Cardiac muscle cell (in vitro differentiated cells and primary cell): Measurements from ENCODE around the gene COL25A1. TPM values are rescaled to one million over a fixed set of nuclear protein-coding genes. Genes with fewer than 3 reads are reported as not detected.

Source experiments
- DNase-seq, 2 donors: peaks; one replicate each; pipeline versions ENCODE4 v3.0.0 to v3.0.0-alpha.2; 2010 to 2017; ENCODE audit warnings: low read depth in 1 of 2, low spot score in 1 of 2
- H3K27ac ChIP-seq: fragments of 200-600 bp; sonication (generic); 2 replicates; pipeline ENCODE4 v1.5.1; 2016
- H3K27me3 ChIP-seq: fragments of 200-600 bp; sonication (generic); 2 replicates; pipeline ENCODE4 v1.6.0; 2016; ENCODE audit warnings: control low read depth
- H3K36me3 ChIP-seq: fragments of 200-600 bp; sonication (generic); 2 replicates; pipeline ENCODE4 v1.5.1; 2016; ENCODE audit warnings: control low read depth
- H3K4me1 ChIP-seq: fragments of 200-600 bp; sonication (generic); 2 replicates; pipeline ENCODE4 v1.8.1; 2017; ENCODE audit warnings: low read depth, mild to moderate bottlenecking, mixed run types
- H3K4me3 ChIP-seq: fragments of 200-600 bp; sonication (generic); 2 replicates; pipeline ENCODE4 v1.5.1; 2016; ENCODE audit warnings: mild to moderate bottlenecking
- H3K9me3 ChIP-seq: fragments of 200-600 bp; sonication (generic); 2 replicates; pipeline ENCODE4 v1.5.1; 2017; ENCODE audit warnings: low read depth, mild to moderate bottlenecking, control low read depth
- polyA plus RNA-seq: library from polyadenylated mRNA; unstranded; fragments of >200 nt; fragmentation: Nextera tagmentation; extraction: Ambion mirVana; gene quantifications from 2 replicates; pipeline ENCODE4 v1.2.1, GENCODE V29; 2016
- total RNA-seq: library from RNA; depleted of rRNA; stranded (reverse); fragments of >200 nt; gene quantifications from 2 replicates; pipeline ENCODE4 v1.2.3, GENCODE V29; 2016
- TF ChIP-seq, protein P1 (sequence below): IDR thresholded peaks from 2 replicates; pipeline ENCODE4 v1.5.1; 2012; ENCODE audit warnings: low read depth, mild to moderate bottlenecking, low read length

The COL25A1 gene
- total and polyA plus RNA-seq, 2 experiments from 2014 or later: 3.5 to 8.4 TPM

DNA sequence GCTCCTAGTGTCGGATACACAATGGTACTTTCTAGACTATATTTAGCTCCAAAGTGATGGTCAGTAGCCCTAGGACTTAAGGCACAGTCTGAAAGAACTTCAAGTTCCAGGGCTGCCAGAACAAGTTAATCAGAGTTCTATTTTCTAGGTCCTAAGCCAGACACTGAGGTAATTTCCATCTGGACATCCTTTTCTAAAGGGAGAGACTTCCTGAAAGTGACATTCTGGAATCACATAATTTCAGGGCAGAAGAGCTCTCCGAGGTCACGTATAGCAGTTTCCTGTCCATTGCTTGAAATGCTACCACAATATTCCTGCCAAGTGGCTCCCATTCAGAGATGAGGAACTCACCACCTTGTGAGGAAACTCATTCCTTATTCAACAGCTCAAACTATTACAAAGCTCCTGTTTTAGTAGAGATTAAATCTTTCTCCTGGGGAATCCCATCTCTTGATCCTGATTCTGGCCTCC is 117.9 kb downstream of the COL25A1 start:
- Histone ChIP-seq H3K27ac (no peak overlapping the region), H3K4me1 (peaks cover 6% of the 10 kb centered on the region), H3K27me3 (no peaks in the 10 kb centered on the region), H3K9me3 (no peaks in the 10 kb centered on the region), H3K36me3 (no peaks in the 10 kb centered on the region), H3K4me3 (no peak overlapping the region)
- peak in 1 of 2 donors; percentile 36 for DNase-seq
- TF ChIP-seq, protein P1, sequence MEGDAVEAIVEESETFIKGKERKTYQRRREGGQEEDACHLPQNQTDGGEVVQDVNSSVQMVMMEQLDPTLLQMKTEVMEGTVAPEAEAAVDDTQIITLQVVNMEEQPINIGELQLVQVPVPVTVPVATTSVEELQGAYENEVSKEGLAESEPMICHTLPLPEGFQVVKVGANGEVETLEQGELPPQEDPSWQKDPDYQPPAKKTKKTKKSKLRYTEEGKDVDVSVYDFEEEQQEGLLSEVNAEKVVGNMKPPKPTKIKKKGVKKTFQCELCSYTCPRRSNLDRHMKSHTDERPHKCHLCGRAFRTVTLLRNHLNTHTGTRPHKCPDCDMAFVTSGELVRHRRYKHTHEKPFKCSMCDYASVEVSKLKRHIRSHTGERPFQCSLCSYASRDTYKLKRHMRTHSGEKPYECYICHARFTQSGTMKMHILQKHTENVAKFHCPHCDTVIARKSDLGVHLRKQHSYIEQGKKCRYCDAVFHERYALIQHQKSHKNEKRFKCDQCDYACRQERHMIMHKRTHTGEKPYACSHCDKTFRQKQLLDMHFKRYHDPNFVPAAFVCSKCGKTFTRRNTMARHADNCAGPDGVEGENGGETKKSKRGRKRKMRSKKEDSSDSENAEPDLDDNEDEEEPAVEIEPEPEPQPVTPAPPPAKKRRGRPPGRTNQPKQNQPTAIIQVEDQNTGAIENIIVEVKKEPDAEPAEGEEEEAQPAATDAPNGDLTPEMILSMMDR: no peak

DNA sequence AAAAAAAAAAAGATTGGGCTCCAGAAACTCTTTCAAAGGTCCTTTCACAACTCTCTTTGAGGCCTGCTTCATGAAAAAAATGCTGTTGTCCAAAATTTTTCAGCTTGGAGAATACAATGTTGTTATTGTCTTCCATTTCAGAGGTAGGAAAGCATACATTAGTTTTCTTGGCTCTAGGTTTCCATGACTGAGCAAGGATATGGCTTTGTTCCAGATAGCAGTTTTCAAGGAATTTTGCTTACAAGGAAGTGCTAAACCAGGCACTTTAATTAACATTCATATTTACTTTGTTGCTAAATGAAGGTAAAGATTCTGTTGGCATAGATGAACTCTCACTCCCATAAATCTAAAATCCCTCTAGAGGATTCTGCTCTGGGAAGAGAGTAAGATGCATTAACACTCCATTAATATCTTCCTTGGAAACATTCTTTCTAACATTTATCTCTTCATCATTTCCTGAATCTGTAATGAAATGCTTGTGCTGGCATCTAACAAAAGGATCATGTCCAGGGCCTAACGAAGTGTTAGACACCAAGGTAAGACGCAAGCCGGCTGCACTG is 118.4 kb downstream of the COL25A1 start:
- DNase-seq: peak in 1 of 2 donors; percentile 50
- Histone ChIP-seq H3K9me3 (no peaks in the 10 kb centered on the region), H3K27me3 (no peaks in the 10 kb centered on the region), H3K4me1 (peaks cover 6% of the 10 kb centered on the region), H3K27ac (no peak overlapping the region), H3K4me3 (no peak overlapping the region), H3K36me3 (no peaks in the 10 kb centered on the region)
- TF ChIP-seq, protein P1: no peak

- Histone ChIP-seq H3K4me3 (no peak overlapping the region), H3K27ac (no peak overlapping the region), H3K36me3 (no peaks in the 10 kb centered on the region), H3K4me1 (peaks cover 6% of the 10 kb centered on the region), H3K27me3 (no peaks in the 10 kb centered on the region), H3K9me3 (no peaks in the 10 kb centered on the region)
- DNase-seq: no peak
- TF ChIP-seq, protein P1: no peak
Measured at GRCh38 chr4:109182696-109183095, 119.8 kb downstream of the COL25A1 start.

- no peaks in the 10 kb centered on the region for H3K27me3 ChIP-seq
- no peaks in the 10 kb centered on the region for H3K36me3 ChIP-seq
- H3K4me1 ChIP-seq: peaks cover under 1% of the 10 kb centered on the region
- no peak for DNase-seq
- H3K9me3 ChIP-seq: no peaks in the 10 kb centered on the region
- H3K27ac ChIP-seq: no peak overlapping the region
- no peak overlapping the region for H3K4me3 ChIP-seq
- TF ChIP-seq, protein P1: no peak
Measured at GRCh38 chr4:109179061-109179460, 123.4 kb downstream of the COL25A1 start.

GRCh38 chr4:109177096-109177810 is 125.2 kb downstream of the COL25A1 start:
- Histone ChIP-seq H3K4me1 (no peaks in the 10 kb centered on the region), H3K27ac (no peak overlapping the region), H3K4me3 (no peak overlapping the region), H3K9me3 (no peaks in the 10 kb centered on the region), H3K27me3 (no peaks in the 10 kb centered on the region), H3K36me3 (no peaks in the 10 kb centered on the region)
- no peak for DNase-seq
- TF ChIP-seq, protein P1: no peak
